ENCODE measurements around the gene WDR86.

DNA sequence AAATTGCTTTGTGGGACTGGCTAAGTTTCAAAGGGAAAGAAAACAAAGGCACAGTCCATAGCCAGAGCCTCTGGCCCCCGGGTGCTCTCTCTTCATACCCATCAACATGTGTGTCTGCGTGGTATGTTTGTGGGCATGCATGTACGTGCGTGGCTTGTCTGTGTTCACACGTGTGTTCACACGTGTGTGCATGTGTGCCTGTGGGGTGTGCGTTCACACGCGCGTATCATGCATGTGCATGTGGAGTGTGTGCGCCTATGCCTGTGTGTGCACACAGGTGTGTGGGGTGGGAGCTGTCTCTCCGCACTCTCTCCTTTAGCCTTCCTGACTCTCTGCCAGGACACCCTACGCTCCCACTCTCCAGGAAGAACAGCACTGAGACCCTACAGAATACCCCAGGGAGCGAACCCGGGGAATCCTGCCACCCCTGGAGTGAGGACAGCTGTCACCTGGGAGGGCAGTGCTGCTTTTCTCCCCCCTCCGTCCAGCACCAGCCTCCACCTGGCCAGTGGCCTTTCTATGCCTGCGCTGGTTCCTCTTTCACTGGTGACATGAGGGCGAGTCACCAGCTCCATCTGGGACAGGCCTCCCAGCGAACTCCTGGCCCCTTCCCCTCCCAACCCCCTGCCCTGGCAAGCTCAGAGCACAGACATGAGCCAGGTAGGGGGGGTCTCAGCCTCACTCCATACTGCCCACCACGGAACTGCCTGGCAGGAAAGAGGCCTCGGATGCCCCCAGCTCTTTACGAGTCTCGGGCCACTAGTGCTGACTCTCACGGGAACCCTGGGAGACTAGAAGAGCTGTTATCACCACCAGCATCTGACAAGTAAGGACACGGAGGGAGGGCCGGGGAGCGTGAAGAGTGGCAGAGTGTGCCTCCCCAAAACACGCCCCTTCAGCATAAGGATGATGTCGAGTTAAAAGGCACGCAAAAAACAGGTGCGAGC lies 16.5 kb downstream of the WDR86 start:
- TF ChIP-seq, protein P1, sequence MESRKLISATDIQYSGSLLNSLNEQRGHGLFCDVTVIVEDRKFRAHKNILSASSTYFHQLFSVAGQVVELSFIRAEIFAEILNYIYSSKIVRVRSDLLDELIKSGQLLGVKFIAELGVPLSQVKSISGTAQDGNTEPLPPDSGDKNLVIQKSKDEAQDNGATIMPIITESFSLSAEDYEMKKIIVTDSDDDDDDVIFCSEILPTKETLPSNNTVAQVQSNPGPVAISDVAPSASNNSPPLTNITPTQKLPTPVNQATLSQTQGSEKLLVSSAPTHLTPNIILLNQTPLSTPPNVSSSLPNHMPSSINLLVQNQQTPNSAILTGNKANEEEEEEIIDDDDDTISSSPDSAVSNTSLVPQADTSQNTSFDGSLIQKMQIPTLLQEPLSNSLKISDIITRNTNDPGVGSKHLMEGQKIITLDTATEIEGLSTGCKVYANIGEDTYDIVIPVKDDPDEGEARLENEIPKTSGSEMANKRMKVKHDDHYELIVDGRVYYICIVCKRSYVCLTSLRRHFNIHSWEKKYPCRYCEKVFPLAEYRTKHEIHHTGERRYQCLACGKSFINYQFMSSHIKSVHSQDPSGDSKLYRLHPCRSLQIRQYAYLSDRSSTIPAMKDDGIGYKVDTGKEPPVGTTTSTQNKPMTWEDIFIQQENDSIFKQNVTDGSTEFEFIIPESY (IDR thresholded peaks at IDR 0.05; ENCODE audit: extremely low read depth, insufficient replicate concordance, low read length) = no peak
- TF ChIP-seq, protein P2, sequence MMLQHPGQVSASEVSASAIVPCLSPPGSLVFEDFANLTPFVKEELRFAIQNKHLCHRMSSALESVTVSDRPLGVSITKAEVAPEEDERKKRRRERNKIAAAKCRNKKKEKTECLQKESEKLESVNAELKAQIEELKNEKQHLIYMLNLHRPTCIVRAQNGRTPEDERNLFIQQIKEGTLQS (IDR thresholded peaks at IDR 0.05) = no peak
- TF ChIP-seq SRF (IDR thresholded peaks at IDR 0.05; ENCODE audit: low read depth) (no peak), YY1 (IDR thresholded peaks at IDR 0.05; ENCODE audit: extremely low read depth, insufficient replicate concordance, low read depth, low read length) (no peak), EZH2phosphoT487 (IDR thresholded peaks at IDR 0.05; ENCODE audit: borderline replicate concordance) (no peak), POLR2AphosphoS5 (IDR thresholded peaks at IDR 0.05; ENCODE audit: low read depth, low read length) (no peak), EZH2 (IDR thresholded peaks at IDR 0.05) (no peak)
- TF ChIP-seq, protein P3, sequence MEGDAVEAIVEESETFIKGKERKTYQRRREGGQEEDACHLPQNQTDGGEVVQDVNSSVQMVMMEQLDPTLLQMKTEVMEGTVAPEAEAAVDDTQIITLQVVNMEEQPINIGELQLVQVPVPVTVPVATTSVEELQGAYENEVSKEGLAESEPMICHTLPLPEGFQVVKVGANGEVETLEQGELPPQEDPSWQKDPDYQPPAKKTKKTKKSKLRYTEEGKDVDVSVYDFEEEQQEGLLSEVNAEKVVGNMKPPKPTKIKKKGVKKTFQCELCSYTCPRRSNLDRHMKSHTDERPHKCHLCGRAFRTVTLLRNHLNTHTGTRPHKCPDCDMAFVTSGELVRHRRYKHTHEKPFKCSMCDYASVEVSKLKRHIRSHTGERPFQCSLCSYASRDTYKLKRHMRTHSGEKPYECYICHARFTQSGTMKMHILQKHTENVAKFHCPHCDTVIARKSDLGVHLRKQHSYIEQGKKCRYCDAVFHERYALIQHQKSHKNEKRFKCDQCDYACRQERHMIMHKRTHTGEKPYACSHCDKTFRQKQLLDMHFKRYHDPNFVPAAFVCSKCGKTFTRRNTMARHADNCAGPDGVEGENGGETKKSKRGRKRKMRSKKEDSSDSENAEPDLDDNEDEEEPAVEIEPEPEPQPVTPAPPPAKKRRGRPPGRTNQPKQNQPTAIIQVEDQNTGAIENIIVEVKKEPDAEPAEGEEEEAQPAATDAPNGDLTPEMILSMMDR (IDR thresholded peaks at IDR 0.05 in 2 of 3, conservative IDR thresholded peaks at IDR 0.05 in 1 of 3; ENCODE audit: borderline replicate concordance in 1 of 3, insufficient read depth in 1 of 3, low read depth in 2 of 3, low read length in 2 of 3) = no peak

Measured in HCT116 (cell line).